Measurements from ENCODE around the gene GRB2. TPM values are rescaled to one million over a fixed set of nuclear protein-coding genes. Genes with fewer than 3 reads are reported as not detected.
A peak's percentile ranks its signal among the peaks of the same experiment; 100 is the strongest.

Gene GRB2
- total RNA-seq, 1 donor from 2014 or later, result 61.8 TPM

DNA sequence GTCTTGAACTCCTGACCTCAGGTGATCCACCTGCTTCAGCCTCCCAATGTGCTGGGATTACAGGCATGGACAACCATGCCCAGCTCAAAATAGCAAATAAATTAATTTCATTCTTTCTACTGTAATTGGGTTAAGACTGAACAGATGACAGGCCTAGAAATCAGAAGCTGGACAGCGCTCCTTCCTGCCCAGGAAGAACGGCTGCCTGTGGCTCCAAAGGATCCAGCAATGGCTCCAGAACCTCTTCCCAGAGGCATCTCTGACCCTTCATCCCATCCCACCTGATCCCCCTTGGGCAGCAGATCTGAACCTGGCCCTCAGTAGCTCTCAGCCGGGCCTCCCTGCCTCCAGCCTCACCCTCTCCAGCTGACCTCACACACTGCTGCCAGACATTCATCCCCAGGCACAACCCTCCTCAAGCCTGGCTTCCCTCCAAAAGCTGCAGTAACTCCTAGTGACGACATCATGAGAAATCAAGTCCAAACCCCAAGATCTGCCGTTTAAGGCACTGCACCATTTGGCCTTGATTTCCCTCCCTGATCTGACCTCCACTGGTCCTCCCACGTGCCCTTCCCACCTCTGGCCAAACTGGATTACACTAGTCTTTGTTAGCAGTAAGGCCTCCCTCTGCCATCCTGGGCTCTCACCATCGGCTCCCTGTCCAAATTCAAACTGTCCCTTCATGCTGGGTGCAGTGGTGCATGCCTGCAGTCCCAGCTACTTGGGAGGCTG, 131.3 kb downstream of the GRB2 start:
- Mint-ChIP-seq H3K4me1 (peaks cover 16% of the 10 kb centered on the region), H3K36me3 (no peaks in the 10 kb centered on the region), H3K27me3 (ENCODE audit: low read depth) (no peaks in the 10 kb centered on the region), H3K9me3 (no peaks in the 10 kb centered on the region), H3K27ac (no peak overlapping the region), H3K4me3 (no peak overlapping the region)
- no peak for DNase-seq (ENCODE audit: low spot score in 2 of 2, unreplicated experiment in 2 of 2)
- TF ChIP-seq, protein P1, sequence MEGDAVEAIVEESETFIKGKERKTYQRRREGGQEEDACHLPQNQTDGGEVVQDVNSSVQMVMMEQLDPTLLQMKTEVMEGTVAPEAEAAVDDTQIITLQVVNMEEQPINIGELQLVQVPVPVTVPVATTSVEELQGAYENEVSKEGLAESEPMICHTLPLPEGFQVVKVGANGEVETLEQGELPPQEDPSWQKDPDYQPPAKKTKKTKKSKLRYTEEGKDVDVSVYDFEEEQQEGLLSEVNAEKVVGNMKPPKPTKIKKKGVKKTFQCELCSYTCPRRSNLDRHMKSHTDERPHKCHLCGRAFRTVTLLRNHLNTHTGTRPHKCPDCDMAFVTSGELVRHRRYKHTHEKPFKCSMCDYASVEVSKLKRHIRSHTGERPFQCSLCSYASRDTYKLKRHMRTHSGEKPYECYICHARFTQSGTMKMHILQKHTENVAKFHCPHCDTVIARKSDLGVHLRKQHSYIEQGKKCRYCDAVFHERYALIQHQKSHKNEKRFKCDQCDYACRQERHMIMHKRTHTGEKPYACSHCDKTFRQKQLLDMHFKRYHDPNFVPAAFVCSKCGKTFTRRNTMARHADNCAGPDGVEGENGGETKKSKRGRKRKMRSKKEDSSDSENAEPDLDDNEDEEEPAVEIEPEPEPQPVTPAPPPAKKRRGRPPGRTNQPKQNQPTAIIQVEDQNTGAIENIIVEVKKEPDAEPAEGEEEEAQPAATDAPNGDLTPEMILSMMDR (IDR thresholded peaks at IDR 0.05; ENCODE audit: unreplicated experiment), result no peak

DNA sequence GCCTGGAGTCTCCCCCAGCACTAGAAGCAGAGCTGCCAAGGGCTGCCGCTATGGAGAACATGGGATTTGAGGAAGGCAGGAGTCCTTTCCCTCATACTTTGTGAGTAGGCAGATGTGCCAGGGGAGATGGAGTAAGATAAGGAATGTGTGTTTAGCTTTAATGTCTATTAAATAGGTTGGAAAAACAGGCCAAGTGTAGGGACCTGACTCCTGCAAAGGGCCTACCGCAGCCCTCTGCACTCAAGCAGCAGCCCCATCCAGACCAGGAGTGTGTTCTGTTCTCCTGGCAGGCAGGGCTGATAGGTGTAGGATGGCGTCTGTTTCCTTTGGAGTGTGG, 132.7 kb downstream of the GRB2 start:
- H3K9me3 Mint-ChIP-seq, result no peaks in the 10 kb centered on the region
- no peak for DNase-seq (ENCODE audit: low spot score in 2 of 2, unreplicated experiment in 2 of 2)
- H3K36me3 Mint-ChIP-seq, result no peaks in the 10 kb centered on the region
- no peak overlapping the region for H3K27ac Mint-ChIP-seq
- peak overlapping the region; percentile 71 for H3K4me3 Mint-ChIP-seq
- H3K27me3 Mint-ChIP-seq (ENCODE audit: low read depth), result no peaks in the 10 kb centered on the region
- TF ChIP-seq, protein P1 (IDR thresholded peaks at IDR 0.05; ENCODE audit: unreplicated experiment), result no peak
- peaks cover 18% of the 10 kb centered on the region for H3K4me1 Mint-ChIP-seq

DNA sequence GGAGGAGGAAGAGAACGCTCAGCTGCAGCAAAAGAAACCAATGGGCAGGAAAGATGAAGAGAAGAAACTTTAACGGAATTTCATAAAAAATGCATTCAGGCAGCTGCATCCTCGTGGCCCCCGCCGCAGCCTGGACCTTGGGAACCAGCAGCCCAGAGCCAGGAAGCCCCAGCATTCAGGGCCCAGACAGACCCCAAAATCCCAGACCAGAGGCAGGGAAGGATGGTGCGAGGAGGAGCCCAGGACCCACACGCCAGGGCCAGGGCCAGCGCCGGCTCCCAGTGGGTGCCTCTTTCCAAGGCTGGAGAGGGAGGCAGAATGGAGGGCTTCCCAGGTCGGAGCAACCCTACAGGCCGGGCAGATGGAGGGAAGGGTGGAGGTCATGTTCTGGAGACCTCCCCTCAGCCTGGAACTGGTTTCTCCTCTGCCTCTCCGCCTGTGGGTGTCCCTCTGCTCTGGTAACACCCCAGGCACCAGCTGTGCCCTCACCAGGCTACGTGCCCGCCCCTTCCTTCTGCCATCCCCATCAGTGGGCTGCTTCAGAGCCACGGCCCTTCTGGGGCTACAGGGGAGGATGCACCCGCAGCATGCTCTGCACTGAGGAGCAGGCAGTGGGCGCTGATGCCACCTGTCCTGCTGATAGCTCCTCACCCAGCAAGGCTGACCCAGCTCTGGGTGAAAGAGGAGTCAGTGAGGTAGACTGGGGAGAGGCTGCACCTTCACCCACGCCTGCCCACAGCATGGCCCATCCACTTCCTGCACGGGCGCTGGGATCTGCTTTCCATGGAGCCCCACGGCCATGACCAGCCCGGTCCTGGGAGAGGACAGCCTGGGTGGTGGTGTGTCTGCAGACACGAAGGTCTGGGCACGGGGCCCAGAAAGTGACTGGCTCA, 133.3 kb downstream of the GRB2 start:
- Mint-ChIP-seq H3K27me3 (ENCODE audit: low read depth) (no peaks in the 10 kb centered on the region), H3K4me1 (peaks cover 17% of the 10 kb centered on the region), H3K36me3 (no peaks in the 10 kb centered on the region), H3K9me3 (no peaks in the 10 kb centered on the region), H3K27ac (peak overlapping the region; percentile 8), H3K4me3 (peak overlapping the region; percentile 71)
- DNase-seq (ENCODE audit: low spot score in 2 of 2, unreplicated experiment in 2 of 2), result no peak
- TF ChIP-seq, protein P1 (IDR thresholded peaks at IDR 0.05; ENCODE audit: unreplicated experiment), result no peak

DNA sequence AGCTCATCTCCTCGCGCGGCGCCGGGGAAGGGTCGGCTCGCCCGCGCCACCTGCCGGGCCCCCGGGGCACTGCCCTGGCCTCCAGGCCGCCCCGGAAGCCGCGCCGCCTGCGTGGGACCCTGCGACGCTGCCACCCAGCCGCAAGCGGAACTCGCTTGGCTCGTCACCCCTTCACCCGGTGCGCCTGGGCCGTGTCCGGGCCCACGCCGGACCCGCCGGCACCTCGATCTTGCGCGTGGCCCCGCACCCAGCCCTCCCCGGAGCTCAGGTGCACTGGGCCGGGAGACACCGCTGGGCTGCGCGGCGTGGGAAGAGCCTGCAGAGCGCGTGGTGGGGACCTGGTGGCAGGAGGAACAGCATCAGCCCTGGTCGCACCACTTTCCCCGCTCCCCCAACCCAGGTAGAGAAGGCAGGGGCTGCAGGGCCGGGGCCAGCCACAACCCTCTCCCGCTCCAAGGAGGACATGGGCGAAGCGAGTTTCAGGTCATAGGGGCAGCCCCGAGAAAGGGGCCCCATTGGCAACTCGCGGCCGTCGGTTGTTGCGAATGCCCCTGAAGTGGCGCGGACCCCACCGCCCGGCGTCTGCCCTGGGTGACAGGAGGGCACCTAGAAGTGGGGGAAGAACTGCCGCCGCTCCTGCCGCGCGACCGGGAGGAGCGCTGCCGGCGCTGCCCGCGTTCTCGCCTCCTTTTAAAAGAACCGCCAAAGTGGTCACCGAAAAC, 134.1 kb downstream of the GRB2 start:
- Mint-ChIP-seq H3K27me3 (ENCODE audit: low read depth) (no peaks in the 10 kb centered on the region), H3K4me1 (peaks cover 17% of the 10 kb centered on the region), H3K27ac (peak overlapping the region; percentile 8), H3K9me3 (no peaks in the 10 kb centered on the region), H3K4me3 (peak overlapping the region; percentile 71), H3K36me3 (peaks cover 3% of the 10 kb centered on the region)
- DNase-seq (ENCODE audit: low spot score in 2 of 2, unreplicated experiment in 2 of 2), result peak; percentile 78 to 93
- TF ChIP-seq, protein P1 (IDR thresholded peaks at IDR 0.05; ENCODE audit: unreplicated experiment), result peak; percentile 75

DNA sequence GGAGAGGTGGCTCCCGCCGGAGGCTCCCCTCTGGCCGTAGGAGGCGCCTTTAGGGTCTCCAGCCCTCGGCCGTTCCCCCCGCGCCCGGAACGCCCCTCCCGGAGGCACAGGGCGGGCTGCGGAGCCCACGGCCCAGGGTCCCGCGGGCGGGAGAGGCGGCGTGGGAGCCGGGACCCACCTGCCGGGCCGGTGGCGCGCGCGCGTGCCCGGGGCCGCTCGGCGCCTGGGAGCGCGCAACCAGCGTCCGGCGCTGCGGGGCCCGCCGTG, 134.6 kb downstream of the GRB2 start, which contains the start of gene MIF4GD:
Gene MIF4GD (minus strand): TSS at position 266 of the 267 bp plus-strand sequence. CDS start 1,036 bp downstream, outside the sequence.
- H3K27ac Mint-ChIP-seq, result peak within 1 kb of the TSS; percentile 96
- peak within 1 kb of the TSS; percentile 78 for H3K4me3 Mint-ChIP-seq
- no peaks in the 10 kb centered on the region for H3K9me3 Mint-ChIP-seq
- no peak for DNase-seq (ENCODE audit: low spot score in 2 of 2, unreplicated experiment in 2 of 2)
- peaks cover 3% of the 10 kb centered on the region for H3K36me3 Mint-ChIP-seq
- TF ChIP-seq, protein P1 (IDR thresholded peaks at IDR 0.05; ENCODE audit: unreplicated experiment), result no peak
- no peaks in the 10 kb centered on the region for H3K27me3 Mint-ChIP-seq (ENCODE audit: low read depth)
- H3K4me1 Mint-ChIP-seq, result peaks cover 17% of the 10 kb centered on the region

Data from mesothelial cell of epicardium (in vitro differentiated cells).